Ovary (tissue), 9 donors: ENCODE measurements around the gene HDLBP. TPM values are rescaled to one million over a fixed set of nuclear protein-coding genes. Genes with fewer than 3 reads are reported as not detected.

Experiments
- DNase-seq, 5 donors: peaks; one replicate each; pipeline ENCODE4 v3.0.0-alpha.2; 2019 to 2020
- H3K27ac ChIP-seq, 2 donors: fragments of 200-600 bp; one replicate each; pipeline versions ENCODE4 v1.5.1 to v1.8.0; 2019 to 2022
- H3K27me3 ChIP-seq: fragments of 200-600 bp; one replicate; pipeline ENCODE4 v1.8.0; 2022
- H3K36me3 ChIP-seq: fragments of 200-600 bp; sonication (generic); one replicate; pipeline ENCODE4 v1.5.1; 2019
- H3K4me1 ChIP-seq: one replicate; pipeline ENCODE4 v1.8.1; 2013; ENCODE audit warnings: mild to moderate bottlenecking, moderate library complexity; ENCODE audit not compliant: insufficient read depth
- H3K4me3 ChIP-seq: fragments of 200-600 bp; sonication (generic); one replicate; pipeline ENCODE4 v1.5.1; 2017
- H3K9me3 ChIP-seq, 2 donors: fragments of 200-600 bp in 1 of 2; sonication (generic) in 1 of 2; one replicate each; pipeline versions ENCODE4 v1.5.1 to v1.8.1; 2013 to 2019; ENCODE audit warnings: mild to moderate bottlenecking in 1 of 2, moderate library complexity in 1 of 2
- CTCF ChIP-seq, 3 donors: fragments of 450-650 bp in 2 of 3; fragments of 200-600 bp in 1 of 3; IDR thresholded peaks; one replicate each; pipeline versions ENCODE4 v1.5.1 to v1.8.0; 2016 to 2022; ENCODE audit warnings: antibody characterized with exemption in 3 of 3, mild to moderate bottlenecking in 1 of 3
- EP300 ChIP-seq: sonication (generic); formaldehyde crosslinking; IDR thresholded peaks from one replicate; pipeline ENCODE4 v1.6.1; 2017; ENCODE audit warnings: antibody characterized with exemption
- POLR2A ChIP-seq: fragments of 450-650 bp; IDR thresholded peaks from one replicate; pipeline ENCODE4 v1.6.1; 2017; ENCODE audit warnings: antibody characterized with exemption, mild to moderate bottlenecking, moderate library complexity
- WGBS, 3 donors: extraction: QIAGEN DNeasy Blood & Tissue Kit in 1 of 3; methylation state at CpG; one replicate each; pipeline versions ENCODE4 v1.1.5 to v1.1.7; 2013 to 2017; 5-methylcytosine and 5-hydroxymethylcytosine counted together
- intact Hi-C, 4 donors: fragments of 100-400 bp; cut with DNase I; formaldehyde crosslinking; loops; one replicate each; pipeline versions ENCODE4 v1.11.0 to v1.15.1; 2022 to 2023
- polyA plus RNA-seq, 2 donors: library from polyadenylated mRNA; stranded (reverse); fragments of 200-250 nt in 1 of 2; fragments of 350-450 nt in 1 of 2; fragmentation: Illumina TruSeq in 1 of 2; extraction: RNeasy Lipid Tissue Mini Kit (QIAGEN cat#74804) in 1 of 2; gene quantifications; one replicate each; pipeline ENCODE4 v1.2.3, GENCODE V29; 2013 to 2014
- total RNA-seq, 7 donors: library from RNA; depleted of rRNA in 2 of 7; stranded (reverse); fragments of >200 nt in 2 of 7; fragmentation: NEBNext Ultra II Directional in 3 of 7; extraction: Animal tissue kit (Norgen Biotek cat#: 25700) in 3 of 7; gene quantifications; one replicate each; pipeline versions ENCODE4 v1.1.0 to v1.2.4, GENCODE V29; 2016 to 2023
- donor health status: DM: no; HTN: no; CAD: no; lungs with moderate emphysema.
- donor health status: DM: no; HTN: no; CAD: no.
- donor health status: Bipolar disorder and iron deficiency.
- donor health status: DM: yes; HTN: yes; CAD: no.
- donor health status: DM: no; HTN: no; CAD: no.
- donor health status: DM: yes; HTN: yes; CAD: no.

Gene HDLBP
- total and polyA plus RNA-seq, 9 donors = 145 to 616 (median 359) TPM

- 94 to 100% (median 99%) methylated on average over 1 of the region's 1 CpG for WGBS, 3 donors
- Histone ChIP-seq H3K9me3 (no peaks in the 10 kb centered on the region), H3K27me3 (no peaks in the 10 kb centered on the region), H3K36me3 (no peaks in the 10 kb centered on the region), H3K4me3 (no peak overlapping the region), H3K4me1 (peaks cover 2% of the 10 kb centered on the region), H3K27ac (no peak overlapping the region)
- TF ChIP-seq EP300 (no peak), CTCF (IDR thresholded peaks at IDR 0.05) (no peak), POLR2A (no peak)
- DNase-seq = no peak
- intact Hi-C loops = no loop called here
These were observed 40.0 kb downstream of the HDLBP start for GRCh38 chr2:241275504-241275903.

GRCh38 chr2:241274127-241274526 is 41.3 kb downstream of the HDLBP start:
- DNase-seq = no peak
- Histone ChIP-seq H3K27me3 (no peaks in the 10 kb centered on the region), H3K4me1 (peaks cover 4% of the 10 kb centered on the region), H3K36me3 (no peaks in the 10 kb centered on the region), H3K9me3 (no peaks in the 10 kb centered on the region), H3K27ac (no peak overlapping the region), H3K4me3 (no peak overlapping the region)
- TF ChIP-seq EP300 = no peak
- no peak for TF ChIP-seq CTCF (IDR thresholded peaks at IDR 0.05)
- TF ChIP-seq POLR2A = no peak
- intact Hi-C loops = no loop called here
- WGBS, 3 donors = 84 to 90% (median 89%) methylated on average over 5 of the region's 5 CpGs

GRCh38 chr2:241273210-241274020 is 42.1 kb downstream of the HDLBP start:
- intact Hi-C loops = no loop called here

More at GRCh38 chr2:241273210-241274020, 42.1 kb downstream of the HDLBP start:
- WGBS, 3 donors = 56 to 63% (median 58%) methylated on average over 21 of the region's 21 CpGs
- peak overlapping the region in 1 of 2 donors; percentile 89 for H3K27ac ChIP-seq
- TF ChIP-seq CTCF (IDR thresholded peaks at IDR 0.05) (no peak), EP300 (no peak), POLR2A (no peak)
- no peak for DNase-seq
- H3K4me3 ChIP-seq = peak overlapping the region; percentile 78
- H3K9me3 ChIP-seq = no peaks in the 10 kb centered on the region
- H3K27me3 ChIP-seq = no peaks in the 10 kb centered on the region
- H3K4me1 ChIP-seq = peaks cover 7% of the 10 kb centered on the region
- H3K36me3 ChIP-seq = no peaks in the 10 kb centered on the region
